ENCODE results near the gene RAB33A. TPM values are rescaled to one million over a fixed set of nuclear protein-coding genes. Genes with fewer than 3 reads are reported as not detected.
"Not testable (repeated sequence)": the region's sequence is repeated elsewhere in the genome, so short reads cannot be mapped to it uniquely, and the experiment has no call there.

Gene RAB33A
- total RNA-seq, 1 experiment from 2014 or later = 0.57 TPM

- ChIA-PET POLR2A (ENCODE audit: unreplicated experiment) (interaction anchor here (0.7 kb wide), 1 partner anchor 26 kb away, joined by 3 read pairs; no protein-coding TSS in a partner anchor), CTCF (interaction anchor here (0.6 kb wide), 1 partner anchor 32 kb away, joined by 9 read pairs; no protein-coding TSS in a partner anchor)
- Histone ChIP-seq H3K4me1 (replicated peaks; ENCODE audit: insufficient read depth) (no peaks in the 10 kb centered on the region), H4K20me1 (ENCODE audit: insufficient read depth) (no peaks in the 10 kb centered on the region), H2AFZ (no peak overlapping the region), H3K27me3 (ENCODE audit: insufficient read depth, low read depth) (no peaks in the 10 kb centered on the region), H3K27ac (no peak overlapping the region), H3F3A (ENCODE audit: insufficient read depth, low read depth) (no peaks in the 10 kb centered on the region), H3K4me3 (no peak overlapping the region), H3K4me2 (no peak overlapping the region), H3K9me3 (ENCODE audit: insufficient read depth, low read depth) (no peaks in the 10 kb centered on the region), H3K79me2 (ENCODE audit: low read depth) (no peaks in the 10 kb centered on the region), H3K36me3 (ENCODE audit: low read depth) (peaks cover 20% of the 10 kb centered on the region; the same call in 1 of the 2 replicates), H3K9me2 (ENCODE audit: insufficient read depth) (no peaks in the 10 kb centered on the region)
- no TSS peak for BruUV-seq (replicated peaks)
- no peak for DNase-seq
- intact Hi-C loops (cut with micrococcal nuclease; ENCODE audit: unreplicated experiment) = no loop called here
- TF ChIP-seq EZH2 (IDR thresholded peaks at IDR 0.05; ENCODE audit: low read depth) = no peak
- TF ChIP-seq CTCF (conservative IDR thresholded peaks at IDR 0.05) = no peak
Observed at GRCh38 chrX:130224810-130225209, 53.0 kb downstream of the RAB33A start.

DNA sequence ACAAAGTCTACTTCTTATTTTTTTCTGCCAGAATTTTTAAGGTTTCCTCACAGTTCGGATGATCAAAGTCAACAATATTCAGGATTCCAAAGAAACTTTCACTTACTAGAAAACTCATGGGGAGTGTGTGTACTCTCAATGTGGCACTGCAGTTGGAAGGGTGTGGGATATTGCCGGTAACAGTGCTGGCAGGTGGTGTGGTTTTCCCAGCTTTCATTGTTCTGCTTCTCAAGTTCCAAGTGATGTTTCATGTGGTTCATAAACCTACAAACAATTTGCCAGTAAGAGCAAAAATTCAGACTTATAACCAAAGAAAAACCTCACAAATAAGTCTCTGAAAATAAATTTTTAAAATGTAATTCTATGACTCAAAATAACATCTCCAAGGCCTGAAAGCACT lies 57.1 kb downstream of the RAB33A start:
- H3K4me1 ChIP-seq (replicated peaks; ENCODE audit: insufficient read depth) = no peaks in the 10 kb centered on the region
- TF ChIP-seq EZH2 (IDR thresholded peaks at IDR 0.05; ENCODE audit: low read depth) (no peak), CTCF (conservative IDR thresholded peaks at IDR 0.05) (no peak)
- DNase-seq = no peak
- ChIA-PET POLR2A (ENCODE audit: unreplicated experiment) (no interaction called here), CTCF (no interaction called here)
- H3K9me2 ChIP-seq (ENCODE audit: insufficient read depth) = no peaks in the 10 kb centered on the region
- H3K4me3 ChIP-seq = no peak overlapping the region
- H3F3A ChIP-seq (ENCODE audit: insufficient read depth, low read depth) = no peaks in the 10 kb centered on the region
- peaks cover 26% of the 10 kb centered on the region for H3K36me3 ChIP-seq (ENCODE audit: low read depth)
- no peak overlapping the region for H2AFZ ChIP-seq
- intact Hi-C loops (cut with micrococcal nuclease; ENCODE audit: unreplicated experiment) = no loop called here
- no peak overlapping the region for H3K27ac ChIP-seq
- no TSS peak for BruUV-seq (replicated peaks)
- no peaks in the 10 kb centered on the region for H3K9me3 ChIP-seq (ENCODE audit: insufficient read depth, low read depth)
- H4K20me1 ChIP-seq (ENCODE audit: insufficient read depth) = no peaks in the 10 kb centered on the region; the same call in 1 of the 2 replicates
- H3K79me2 ChIP-seq (ENCODE audit: low read depth) = no peaks in the 10 kb centered on the region
- H3K4me2 ChIP-seq = no peak overlapping the region
- H3K27me3 ChIP-seq (ENCODE audit: insufficient read depth, low read depth) = no peaks in the 10 kb centered on the region

DNA sequence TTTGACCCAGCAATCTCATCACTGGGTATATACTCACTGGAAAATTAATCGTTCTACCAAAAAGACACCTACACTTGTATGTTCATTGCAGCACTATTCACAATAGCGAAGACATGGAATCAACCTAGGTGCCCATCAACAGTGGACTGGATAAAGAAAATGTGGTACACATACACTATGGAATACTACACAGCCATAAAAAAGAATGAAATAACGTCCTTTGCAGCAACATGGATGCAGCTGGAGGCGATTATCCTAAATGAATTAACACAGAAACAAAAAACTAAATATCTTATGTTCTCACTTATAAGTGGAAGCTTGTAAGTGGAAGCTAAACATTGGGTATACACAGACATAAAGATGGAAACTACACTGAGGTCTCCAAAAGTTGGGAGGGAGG lies 59.4 kb downstream of the RAB33A start:
- H3F3A ChIP-seq (ENCODE audit: insufficient read depth, low read depth); intact Hi-C loops (cut with micrococcal nuclease; ENCODE audit: unreplicated experiment); H3K4me1 ChIP-seq (replicated peaks; ENCODE audit: insufficient read depth); POLR2A ChIA-PET (ENCODE audit: unreplicated experiment); DNase-seq; H3K4me3 ChIP-seq; BruUV-seq (replicated peaks); CTCF ChIA-PET; H3K27ac ChIP-seq; H3K4me2 ChIP-seq; H3K9me2 ChIP-seq (ENCODE audit: insufficient read depth); H3K9me3 ChIP-seq (ENCODE audit: insufficient read depth, low read depth); H3K27me3 ChIP-seq (ENCODE audit: insufficient read depth, low read depth); H4K20me1 ChIP-seq (ENCODE audit: insufficient read depth); H3K79me2 ChIP-seq (ENCODE audit: low read depth); H2AFZ ChIP-seq: not testable (repeated sequence)
- H3K36me3 ChIP-seq (ENCODE audit: low read depth) = peaks cover 31% of the 10 kb centered on the region

Other genes with a start within 250 kb of the RAB33A start
- 32.2 TPM in 2 replicates for gene BCORL1, start 189.3 kb upstream of the RAB33A start, total RNA-seq (2021)
- gene ELF4, start 61.5 kb upstream of the RAB33A start, total RNA-seq (2021) = 53.0 and 60.3 TPM in 2 replicates
- 70.1 and 83.3 TPM in 2 replicates for gene AIFM1, start 6.1 kb upstream of the RAB33A start, total RNA-seq (2021)
- 5.8 and 7.8 TPM in 2 replicates for gene ZNF280C, start 96.9 kb downstream of the RAB33A start, total RNA-seq (2021)
- gene SLC25A14, start 168.0 kb downstream of the RAB33A start, total RNA-seq (2021) = 28.2 and 30.4 TPM in 2 replicates
- gene GPR119, start 213.7 kb downstream of the RAB33A start, total RNA-seq (2021) = not detected in 2 replicates
- 39.1 and 53.6 TPM in 2 replicates for gene RBMX2, start 230.0 kb downstream of the RAB33A start, total RNA-seq (2021)